Cardiac fibroblast (primary cell): ENCODE data around the gene ABHD17A.

Experiments used
- DNase-seq, 2 donors: peaks; one replicate each; pipeline versions ENCODE4 v3.0.0 to v3.0.0-alpha.2; 2010; ENCODE audit warnings: low read depth in 2 of 2
- H3K4me3 ChIP-seq, 2 donors: replicated peaks in 1 of 2; 1 replicate in 1 of 2; 2 replicates in 1 of 2; pipeline ENCODE4 v1.5.1; 2011; ENCODE audit warnings: low read depth in 2 of 2, low read length in 2 of 2, mild to moderate bottlenecking in 2 of 2, moderate library complexity in 1 of 2
- CTCF ChIP-seq: IDR thresholded peaks from one replicate; pipeline ENCODE4 v1.5.1; 2011; ENCODE audit warnings: low read depth, mild to moderate bottlenecking, low read length, inconsistent platforms

Gene ABHD17A

GRCh38 chr19:1911098-1911497 is 25.8 kb upstream of the ABHD17A start:
- no peak overlapping the region for H3K4me3 ChIP-seq
- no peak for DNase-seq
- no peak for TF ChIP-seq CTCF

- peak; percentile 26 to 35 for DNase-seq
- H3K4me3 ChIP-seq = no peak overlapping the region
- TF ChIP-seq CTCF = no peak
Observed at GRCh38 chr19:1910177-1910576, 24.9 kb upstream of the ABHD17A start.

GRCh38 chr19:1909761-1910080 is 24.4 kb upstream of the ABHD17A start:
- no peak for TF ChIP-seq CTCF
- no peak for DNase-seq
- no peak overlapping the region for H3K4me3 ChIP-seq

GRCh38 chr19:1908364-1908678 is 23.0 kb upstream of the ABHD17A start:
- DNase-seq = no peak
- H3K4me3 ChIP-seq = no peak overlapping the region

GRCh38 chr19:1907563-1908363 is 22.5 kb upstream of the ABHD17A start:
- no peak for TF ChIP-seq CTCF
- no peak for DNase-seq
- no peak overlapping the region for H3K4me3 ChIP-seq

More at GRCh38 chr19:1908364-1908678, 23.0 kb upstream of the ABHD17A start:
- TF ChIP-seq CTCF = no peak

GRCh38 chr19:1906985-1907562 is 21.8 kb upstream of the ABHD17A start:
- TF ChIP-seq CTCF = no peak
- no peak for DNase-seq
- H3K4me3 ChIP-seq = no peak overlapping the region

GRCh38 chr19:1905863-1906375 is 20.6 kb upstream of the ABHD17A start:
- no peak for TF ChIP-seq CTCF
- peak overlapping the region; percentile 73 to 79 for H3K4me3 ChIP-seq
- DNase-seq = no peak
